ENCODE results near the gene SPDYC. TPM values are rescaled to one million over a fixed set of nuclear protein-coding genes. Genes with fewer than 3 reads are reported as not detected.
A peak's percentile ranks its signal among the peaks of the same experiment; 100 is the strongest.

Gene SPDYC
- total and polyA plus RNA-seq, 2 of the 13 experiments (the other 11 are each of a cell fraction or from before 2014, with no cell fraction given): 0.15 to 0.33 TPM

DNA sequence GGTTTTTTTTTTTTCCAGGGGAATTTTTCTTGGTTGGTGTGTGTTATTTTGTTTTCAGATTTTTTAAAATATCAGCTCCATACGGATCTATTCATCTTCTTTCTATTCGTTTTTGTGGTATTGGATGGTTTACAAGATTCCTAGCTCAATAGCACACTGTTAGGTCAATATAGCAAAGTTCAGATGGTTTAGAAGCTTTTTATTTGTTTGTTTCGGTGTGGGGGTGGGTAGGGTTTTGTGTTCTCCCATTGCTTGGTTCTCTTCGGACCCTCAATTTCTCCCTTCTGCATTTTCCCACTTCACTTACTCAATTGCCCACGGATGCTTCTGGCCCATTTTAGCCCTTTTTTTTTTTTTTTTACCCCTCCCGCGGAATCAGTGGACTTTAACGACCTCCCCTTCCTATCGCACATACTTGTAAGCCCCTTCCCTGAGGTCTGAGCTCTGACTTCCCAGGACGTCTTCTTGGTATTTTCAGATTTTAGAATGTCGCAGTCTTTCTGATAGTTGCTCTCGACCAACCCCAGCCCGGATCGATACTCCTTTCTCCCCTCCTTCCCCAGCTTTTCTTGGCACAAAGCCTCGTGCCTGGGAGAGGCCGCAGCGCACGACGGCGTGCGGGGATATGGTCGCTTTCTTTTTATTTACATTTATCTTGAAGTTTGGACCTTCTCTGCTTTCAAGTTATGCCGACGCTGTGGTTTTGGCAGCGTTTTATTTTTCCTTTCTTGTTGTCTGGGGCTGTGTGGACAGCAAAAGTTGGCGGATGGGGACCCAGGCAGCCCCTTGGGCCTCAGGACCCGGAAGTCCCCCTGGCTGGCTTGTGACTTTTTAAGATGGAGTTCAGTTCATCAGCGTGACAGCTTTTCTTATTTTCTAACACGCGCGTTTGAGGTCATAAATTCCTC, 4.4 kb upstream of the SPDYC start (continued):
- TF ChIP-seq, protein P1, sequence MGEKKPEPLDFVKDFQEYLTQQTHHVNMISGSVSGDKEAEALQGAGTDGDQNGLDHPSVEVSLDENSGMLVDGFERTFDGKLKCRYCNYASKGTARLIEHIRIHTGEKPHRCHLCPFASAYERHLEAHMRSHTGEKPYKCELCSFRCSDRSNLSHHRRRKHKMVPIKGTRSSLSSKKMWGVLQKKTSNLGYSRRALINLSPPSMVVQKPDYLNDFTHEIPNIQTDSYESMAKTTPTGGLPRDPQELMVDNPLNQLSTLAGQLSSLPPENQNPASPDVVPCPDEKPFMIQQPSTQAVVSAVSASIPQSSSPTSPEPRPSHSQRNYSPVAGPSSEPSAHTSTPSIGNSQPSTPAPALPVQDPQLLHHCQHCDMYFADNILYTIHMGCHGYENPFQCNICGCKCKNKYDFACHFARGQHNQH (CRISPR knock-in tag; IDR thresholded peaks at IDR 0.05): peak; percentile 48; the same call in 1 of the 2 replicates
- TF ChIP-seq KDM3A (CRISPR knock-in tag; IDR thresholded peaks at IDR 0.05; ENCODE audit: low read depth) (no peak; the same call in 1 of the 2 replicates), SMAD3 (CRISPR knock-in tag; IDR thresholded peaks at IDR 0.05) (peak; percentile 70), BRCA1 (CRISPR knock-in tag; IDR thresholded peaks at IDR 0.05) (no peak), BRD4 (CRISPR knock-in tag; IDR thresholded peaks at IDR 0.05) (no peak), MIER2 (CRISPR knock-in tag; IDR thresholded peaks at IDR 0.05) (0 out of 2 replicates have a peak, but pooled peaks have one; percentile 14), ZNF432 (CRISPR knock-in tag; IDR thresholded peaks at IDR 0.05; ENCODE audit: borderline replicate concordance) (no peak), REPIN1 (CRISPR knock-in tag; IDR thresholded peaks at IDR 0.05; ENCODE audit: borderline replicate concordance, low read depth) (no peak), ZNF282 (IDR thresholded peaks at IDR 0.05; ENCODE audit: partially characterized antibody) (no peak), ZNF333 (CRISPR knock-in tag; IDR thresholded peaks at IDR 0.05; ENCODE audit: borderline replicate concordance) (no peak), ETV5 (CRISPR knock-in tag; IDR thresholded peaks at IDR 0.05; ENCODE audit: borderline replicate concordance) (peak; percentile 78; the same call in 1 of the 2 replicates), ZNF780A (CRISPR knock-in tag; IDR thresholded peaks at IDR 0.05) (no peak), ZNF33B (CRISPR knock-in tag; IDR thresholded peaks at IDR 0.05) (0 out of 2 replicates have a peak, but pooled peaks have one; percentile 73), HNF4G (IDR thresholded peaks at IDR 0.05; ENCODE audit: borderline replicate concordance, low read depth, low read length) (peak; percentile 75), HNF4G (CRISPR knock-in tag; IDR thresholded peaks at IDR 0.05; ENCODE audit: borderline replicate concordance, low read depth) (peak; percentile 55; the same call in 1 of the 2 replicates), CAMTA2 (CRISPR knock-in tag; IDR thresholded peaks at IDR 0.05; ENCODE audit: borderline replicate concordance) (no peak), ZNF235 (CRISPR knock-in tag; IDR thresholded peaks at IDR 0.05; ENCODE audit: borderline replicate concordance) (no peak), ZNF713 (CRISPR knock-in tag; IDR thresholded peaks at IDR 0.05) (no peak), ZFX (CRISPR knock-in tag; IDR thresholded peaks at IDR 0.05; ENCODE audit: low read depth) (peak; percentile 68; the same call in 1 of the 2 replicates), REXO4 (CRISPR knock-in tag; IDR thresholded peaks at IDR 0.05; ENCODE audit: borderline replicate concordance) (no peak), JUN (CRISPR knock-in tag; IDR thresholded peaks at IDR 0.05) (0 out of 2 replicates have a peak, but pooled peaks have one; percentile 26)
- TF ChIP-seq, protein P2, sequence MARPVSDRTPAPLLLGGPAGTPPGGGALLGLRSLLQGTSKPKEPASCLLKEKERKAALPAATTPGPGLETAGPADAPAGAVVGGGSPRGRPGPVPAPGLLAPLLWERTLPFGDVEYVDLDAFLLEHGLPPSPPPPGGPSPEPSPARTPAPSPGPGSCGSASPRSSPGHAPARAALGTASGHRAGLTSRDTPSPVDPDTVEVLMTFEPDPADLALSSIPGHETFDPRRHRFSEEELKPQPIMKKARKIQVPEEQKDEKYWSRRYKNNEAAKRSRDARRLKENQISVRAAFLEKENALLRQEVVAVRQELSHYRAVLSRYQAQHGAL (CRISPR knock-in tag; IDR thresholded peaks at IDR 0.05; ENCODE audit: not compliant biosample characterization): no peak
- TF ChIP-seq, protein P3, sequence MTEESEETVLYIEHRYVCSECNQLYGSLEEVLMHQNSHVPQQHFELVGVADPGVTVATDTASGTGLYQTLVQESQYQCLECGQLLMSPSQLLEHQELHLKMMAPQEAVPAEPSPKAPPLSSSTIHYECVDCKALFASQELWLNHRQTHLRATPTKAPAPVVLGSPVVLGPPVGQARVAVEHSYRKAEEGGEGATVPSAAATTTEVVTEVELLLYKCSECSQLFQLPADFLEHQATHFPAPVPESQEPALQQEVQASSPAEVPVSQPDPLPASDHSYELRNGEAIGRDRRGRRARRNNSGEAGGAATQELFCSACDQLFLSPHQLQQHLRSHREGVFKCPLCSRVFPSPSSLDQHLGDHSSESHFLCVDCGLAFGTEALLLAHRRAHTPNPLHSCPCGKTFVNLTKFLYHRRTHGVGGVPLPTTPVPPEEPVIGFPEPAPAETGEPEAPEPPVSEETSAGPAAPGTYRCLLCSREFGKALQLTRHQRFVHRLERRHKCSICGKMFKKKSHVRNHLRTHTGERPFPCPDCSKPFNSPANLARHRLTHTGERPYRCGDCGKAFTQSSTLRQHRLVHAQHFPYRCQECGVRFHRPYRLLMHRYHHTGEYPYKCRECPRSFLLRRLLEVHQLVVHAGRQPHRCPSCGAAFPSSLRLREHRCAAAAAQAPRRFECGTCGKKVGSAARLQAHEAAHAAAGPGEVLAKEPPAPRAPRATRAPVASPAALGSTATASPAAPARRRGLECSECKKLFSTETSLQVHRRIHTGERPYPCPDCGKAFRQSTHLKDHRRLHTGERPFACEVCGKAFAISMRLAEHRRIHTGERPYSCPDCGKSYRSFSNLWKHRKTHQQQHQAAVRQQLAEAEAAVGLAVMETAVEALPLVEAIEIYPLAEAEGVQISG (CRISPR knock-in tag; IDR thresholded peaks at IDR 0.05): peak; percentile 70
- TF ChIP-seq, protein P4, sequence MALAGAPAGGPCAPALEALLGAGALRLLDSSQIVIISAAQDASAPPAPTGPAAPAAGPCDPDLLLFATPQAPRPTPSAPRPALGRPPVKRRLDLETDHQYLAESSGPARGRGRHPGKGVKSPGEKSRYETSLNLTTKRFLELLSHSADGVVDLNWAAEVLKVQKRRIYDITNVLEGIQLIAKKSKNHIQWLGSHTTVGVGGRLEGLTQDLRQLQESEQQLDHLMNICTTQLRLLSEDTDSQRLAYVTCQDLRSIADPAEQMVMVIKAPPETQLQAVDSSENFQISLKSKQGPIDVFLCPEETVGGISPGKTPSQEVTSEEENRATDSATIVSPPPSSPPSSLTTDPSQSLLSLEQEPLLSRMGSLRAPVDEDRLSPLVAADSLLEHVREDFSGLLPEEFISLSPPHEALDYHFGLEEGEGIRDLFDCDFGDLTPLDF (CRISPR knock-in tag; IDR thresholded peaks at IDR 0.05): no peak

Measured in HepG2 (cell line).